ENCODE results near the gene PHKA1. TPM values are rescaled to one million over a fixed set of nuclear protein-coding genes. Genes with fewer than 3 reads are reported as not detected.

The PHKA1 gene
- total and polyA plus RNA-seq, 2 experiments from 2014 or later, result 2.6 to 6.8 TPM

DNA sequence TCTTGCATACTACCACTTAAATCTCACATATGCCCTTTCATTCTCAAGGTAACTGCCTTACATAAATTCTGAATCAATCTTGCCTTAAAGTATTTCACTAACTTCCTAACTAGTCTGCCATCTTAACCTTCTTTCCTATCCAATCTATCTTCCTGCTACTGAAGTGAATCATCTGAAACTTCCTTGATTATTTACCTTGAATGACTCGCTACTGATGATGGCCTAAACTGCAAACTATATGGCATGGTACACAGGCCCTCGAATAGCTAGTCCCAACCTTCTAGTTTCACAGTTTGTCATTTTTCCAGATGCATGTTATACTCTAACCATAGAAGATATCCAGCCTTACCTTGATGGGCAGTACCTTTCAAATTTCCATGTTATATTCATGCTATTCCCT, 19.9 kb downstream of the PHKA1 start:
- no peaks in the 10 kb centered on the region for H4K20me1 ChIP-seq (replicated peaks; ENCODE audit: insufficient read depth)
- no peak overlapping the region for H3K27ac Mint-ChIP-seq
- H3K36me3 Mint-ChIP-seq (ENCODE audit: low read depth), result no peaks in the 10 kb centered on the region
- H3K9me2 ChIP-seq (ENCODE audit: insufficient read depth), result no peaks in the 10 kb centered on the region
- ATAC-seq, result no peak
- no peaks in the 10 kb centered on the region for H3F3A ChIP-seq (replicated peaks; ENCODE audit: low read depth)
- peaks cover 7% of the 10 kb centered on the region for H3K4me1 Mint-ChIP-seq
- no peak overlapping the region for H3K4me3 ChIP-seq
- H3K79me2 ChIP-seq (replicated peaks; ENCODE audit: insufficient read depth), result no peaks in the 10 kb centered on the region
- H3K27ac ChIP-seq (ENCODE audit: low read depth), result no peak overlapping the region
- H3K27me3 Mint-ChIP-seq (ENCODE audit: insufficient read depth, low read depth, poor library complexity), result no peaks in the 10 kb centered on the region
- no peaks in the 10 kb centered on the region for H3K27me3 ChIP-seq (ENCODE audit: insufficient read depth)
- TF ChIP-seq STAT1 (IDR thresholded peaks at IDR 0.05; ENCODE audit: unreplicated experiment) (no peak), CREB1 (CRISPR knock-in tag; IDR thresholded peaks at IDR 0.05; ENCODE audit: low read depth) (no peak), NANOG (IDR thresholded peaks at IDR 0.05; ENCODE audit: borderline replicate concordance) (no peak), ETS1 (IDR thresholded peaks at IDR 0.05) (no peak), POLR2AphosphoS5 (IDR thresholded peaks at IDR 0.05; ENCODE audit: low read depth) (no peak), ZNF331 (CRISPR knock-in tag; IDR thresholded peaks at IDR 0.05; ENCODE audit: low read depth) (no peak)
- TF ChIP-seq, protein P1, sequence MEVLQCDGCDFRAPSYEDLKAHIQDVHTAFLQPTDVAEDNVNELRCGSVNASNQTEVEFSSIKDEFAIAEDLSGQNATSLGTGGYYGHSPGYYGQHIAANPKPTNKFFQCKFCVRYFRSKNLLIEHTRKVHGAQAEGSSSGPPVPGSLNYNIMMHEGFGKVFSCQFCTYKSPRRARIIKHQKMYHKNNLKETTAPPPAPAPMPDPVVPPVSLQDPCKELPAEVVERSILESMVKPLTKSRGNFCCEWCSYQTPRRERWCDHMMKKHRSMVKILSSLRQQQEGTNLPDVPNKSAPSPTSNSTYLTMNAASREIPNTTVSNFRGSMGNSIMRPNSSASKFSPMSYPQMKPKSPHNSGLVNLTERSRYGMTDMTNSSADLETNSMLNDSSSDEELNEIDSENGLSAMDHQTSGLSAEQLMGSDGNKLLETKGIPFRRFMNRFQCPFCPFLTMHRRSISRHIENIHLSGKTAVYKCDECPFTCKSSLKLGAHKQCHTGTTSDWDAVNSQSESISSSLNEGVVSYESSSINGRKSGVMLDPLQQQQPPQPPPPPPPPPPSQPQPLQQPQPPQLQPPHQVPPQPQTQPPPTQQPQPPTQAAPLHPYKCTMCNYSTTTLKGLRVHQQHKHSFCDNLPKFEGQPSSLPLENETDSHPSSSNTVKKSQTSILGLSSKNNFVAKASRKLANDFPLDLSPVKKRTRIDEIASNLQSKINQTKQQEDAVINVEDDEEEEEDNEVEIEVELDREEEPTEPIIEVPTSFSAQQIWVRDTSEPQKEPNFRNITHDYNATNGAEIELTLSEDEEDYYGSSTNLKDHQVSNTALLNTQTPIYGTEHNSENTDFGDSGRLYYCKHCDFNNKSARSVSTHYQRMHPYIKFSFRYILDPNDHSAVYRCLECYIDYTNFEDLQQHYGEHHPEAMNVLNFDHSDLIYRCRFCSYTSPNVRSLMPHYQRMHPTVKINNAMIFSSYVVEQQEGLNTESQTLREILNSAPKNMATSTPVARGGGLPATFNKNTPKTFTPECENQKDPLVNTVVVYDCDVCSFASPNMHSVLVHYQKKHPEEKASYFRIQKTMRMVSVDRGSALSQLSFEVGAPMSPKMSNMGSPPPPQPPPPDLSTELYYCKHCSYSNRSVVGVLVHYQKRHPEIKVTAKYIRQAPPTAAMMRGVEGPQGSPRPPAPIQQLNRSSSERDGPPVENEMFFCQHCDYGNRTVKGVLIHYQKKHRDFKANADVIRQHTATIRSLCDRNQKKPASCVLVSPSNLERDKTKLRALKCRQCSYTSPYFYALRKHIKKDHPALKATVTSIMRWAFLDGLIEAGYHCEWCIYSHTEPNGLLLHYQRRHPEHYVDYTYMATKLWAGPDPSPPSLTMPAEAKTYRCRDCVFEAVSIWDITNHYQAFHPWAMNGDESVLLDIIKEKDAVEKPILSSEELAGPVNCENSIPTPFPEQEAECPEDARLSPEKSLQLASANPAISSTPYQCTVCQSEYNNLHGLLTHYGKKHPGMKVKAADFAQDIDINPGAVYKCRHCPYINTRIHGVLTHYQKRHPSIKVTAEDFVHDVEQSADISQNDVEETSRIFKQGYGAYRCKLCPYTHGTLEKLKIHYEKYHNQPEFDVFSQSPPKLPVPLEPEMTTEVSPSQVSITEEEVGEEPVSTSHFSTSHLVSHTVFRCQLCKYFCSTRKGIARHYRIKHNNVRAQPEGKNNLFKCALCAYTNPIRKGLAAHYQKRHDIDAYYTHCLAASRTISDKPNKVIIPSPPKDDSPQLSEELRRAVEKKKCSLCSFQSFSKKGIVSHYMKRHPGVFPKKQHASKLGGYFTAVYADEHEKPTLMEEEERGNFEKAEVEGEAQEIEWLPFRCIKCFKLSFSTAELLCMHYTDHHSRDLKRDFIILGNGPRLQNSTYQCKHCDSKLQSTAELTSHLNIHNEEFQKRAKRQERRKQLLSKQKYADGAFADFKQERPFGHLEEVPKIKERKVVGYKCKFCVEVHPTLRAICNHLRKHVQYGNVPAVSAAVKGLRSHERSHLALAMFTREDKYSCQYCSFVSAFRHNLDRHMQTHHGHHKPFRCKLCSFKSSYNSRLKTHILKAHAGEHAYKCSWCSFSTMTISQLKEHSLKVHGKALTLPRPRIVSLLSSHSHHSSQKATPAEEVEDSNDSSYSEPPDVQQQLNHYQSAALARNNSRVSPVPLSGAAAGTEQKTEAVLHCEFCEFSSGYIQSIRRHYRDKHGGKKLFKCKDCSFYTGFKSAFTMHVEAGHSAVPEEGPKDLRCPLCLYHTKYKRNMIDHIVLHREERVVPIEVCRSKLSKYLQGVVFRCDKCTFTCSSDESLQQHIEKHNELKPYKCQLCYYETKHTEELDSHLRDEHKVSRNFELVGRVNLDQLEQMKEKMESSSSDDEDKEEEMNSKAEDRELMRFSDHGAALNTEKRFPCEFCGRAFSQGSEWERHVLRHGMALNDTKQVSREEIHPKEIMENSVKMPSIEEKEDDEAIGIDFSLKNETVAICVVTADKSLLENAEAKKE (CRISPR knock-in tag; IDR thresholded peaks at IDR 0.05), result no peak
- TF ChIP-seq, protein P2, sequence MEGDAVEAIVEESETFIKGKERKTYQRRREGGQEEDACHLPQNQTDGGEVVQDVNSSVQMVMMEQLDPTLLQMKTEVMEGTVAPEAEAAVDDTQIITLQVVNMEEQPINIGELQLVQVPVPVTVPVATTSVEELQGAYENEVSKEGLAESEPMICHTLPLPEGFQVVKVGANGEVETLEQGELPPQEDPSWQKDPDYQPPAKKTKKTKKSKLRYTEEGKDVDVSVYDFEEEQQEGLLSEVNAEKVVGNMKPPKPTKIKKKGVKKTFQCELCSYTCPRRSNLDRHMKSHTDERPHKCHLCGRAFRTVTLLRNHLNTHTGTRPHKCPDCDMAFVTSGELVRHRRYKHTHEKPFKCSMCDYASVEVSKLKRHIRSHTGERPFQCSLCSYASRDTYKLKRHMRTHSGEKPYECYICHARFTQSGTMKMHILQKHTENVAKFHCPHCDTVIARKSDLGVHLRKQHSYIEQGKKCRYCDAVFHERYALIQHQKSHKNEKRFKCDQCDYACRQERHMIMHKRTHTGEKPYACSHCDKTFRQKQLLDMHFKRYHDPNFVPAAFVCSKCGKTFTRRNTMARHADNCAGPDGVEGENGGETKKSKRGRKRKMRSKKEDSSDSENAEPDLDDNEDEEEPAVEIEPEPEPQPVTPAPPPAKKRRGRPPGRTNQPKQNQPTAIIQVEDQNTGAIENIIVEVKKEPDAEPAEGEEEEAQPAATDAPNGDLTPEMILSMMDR (conservative IDR thresholded peaks at IDR 0.05; ENCODE audit: low read depth in 2 of 2), result no peak
- H3K4me3 Mint-ChIP-seq, result no peak overlapping the region
- DNase-seq (ENCODE audit: low spot score), result no peak
- no peak overlapping the region for H3K4me2 ChIP-seq
- no peak overlapping the region for H2AFZ ChIP-seq
- no peaks in the 10 kb centered on the region for H3K9me3 Mint-ChIP-seq
- no peaks in the 10 kb centered on the region for H3K4me1 ChIP-seq (ENCODE audit: insufficient read depth)
- no peaks in the 10 kb centered on the region for H3K36me3 ChIP-seq (ENCODE audit: insufficient read depth)

All from GM23338 (cell line).